ENCODE data around the gene DNASE2B.
"Not testable (repeated sequence)": the region's sequence is repeated elsewhere in the genome, so short reads cannot be mapped to it uniquely, and the experiment has no call there.

DNA sequence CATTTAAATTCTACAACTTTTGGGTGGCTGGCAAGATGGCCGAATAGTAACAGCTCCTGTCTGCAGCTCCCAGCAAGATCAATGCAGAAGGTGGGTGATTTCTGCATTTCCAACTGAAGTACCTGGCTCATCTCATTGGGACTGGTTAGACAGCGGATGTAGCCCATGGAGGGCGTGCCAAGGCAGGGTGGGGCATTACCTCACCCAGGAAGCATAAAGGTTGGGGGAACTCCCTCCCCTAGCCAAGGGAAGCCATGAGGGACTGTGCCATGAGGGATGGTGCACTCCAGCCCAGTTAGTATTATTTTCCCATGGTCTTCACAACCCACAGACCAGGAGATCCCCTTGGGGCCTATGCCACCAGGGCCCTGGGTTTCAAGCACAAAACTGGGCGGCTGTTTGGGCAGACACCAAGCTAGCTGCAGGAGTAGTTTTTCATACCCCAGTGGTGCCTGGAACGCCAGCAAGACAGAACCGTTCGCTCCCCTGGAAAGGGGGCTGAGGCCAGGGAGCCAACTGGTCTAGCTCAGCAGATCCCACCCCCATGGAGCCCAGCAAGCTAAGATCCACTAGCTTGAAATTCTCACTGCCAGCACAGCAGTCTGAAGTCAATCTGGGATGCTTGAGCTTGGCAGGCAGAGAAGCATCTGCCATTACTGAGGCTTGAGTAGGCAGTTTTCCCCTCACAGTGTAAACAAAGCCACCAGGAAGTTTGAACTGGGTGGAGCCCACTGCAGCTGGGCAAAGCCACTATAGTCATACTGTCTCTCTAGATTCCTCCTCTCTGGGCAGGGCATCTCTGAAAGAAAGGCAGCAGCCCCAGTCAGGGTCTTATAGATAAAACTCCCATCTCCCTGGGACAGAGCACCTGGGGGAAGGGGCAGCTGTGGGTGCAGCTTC lies 44.7 kb downstream of the DNASE2B start:
- not testable (repeated sequence) for TF ChIP-seq CTCF (conservative IDR thresholded peaks at IDR 0.05; ENCODE audit: low read depth, low read length); EZH2 (IDR thresholded peaks at IDR 0.05; ENCODE audit: low read length, unreplicated experiment); EZH2phosphoT487 (IDR thresholded peaks at IDR 0.05; ENCODE audit: borderline replicate concordance, low read length)
